Measurements from ENCODE around the gene WASF1.

WASF1 gene

DNA sequence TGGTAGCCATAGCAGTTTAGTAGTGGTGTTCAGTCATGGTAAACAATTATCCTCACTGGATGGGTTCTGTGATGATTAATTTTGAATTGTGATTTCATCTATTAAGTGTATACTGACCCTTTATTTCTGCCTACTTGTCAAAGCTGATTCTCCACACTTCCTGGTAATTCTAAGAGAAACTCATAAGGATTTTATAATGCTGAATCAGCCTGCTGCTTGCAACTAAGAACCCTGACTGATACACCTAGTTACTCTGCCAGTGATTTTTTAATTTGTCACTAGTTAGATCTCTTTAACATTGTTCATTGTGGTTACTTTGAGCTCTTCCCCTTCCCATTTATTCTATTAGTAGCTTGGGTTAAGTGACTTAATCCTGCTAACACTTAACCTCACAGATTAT is 9.3 kb upstream of the WASF1 start:
- Histone ChIP-seq H3K4me3 (no peak overlapping the region), H3K4me1 (no peaks in the 10 kb centered on the region; the same call in 1 of the 2 replicates), H3K9me3 (no peaks in the 10 kb centered on the region), H3K27me3 (ENCODE audit: low read depth) (no peaks in the 10 kb centered on the region), H3K36me3 (replicated peaks) (peaks cover 2% of the 10 kb centered on the region; the same call in 1 of the 2 replicates)
- no peak for DNase-seq (ENCODE audit: low spot score in 2 of 2)
- in situ Hi-C loops (cut with MboI; ENCODE audit: low sequenced_read_pairs) = no loop called here

DNA sequence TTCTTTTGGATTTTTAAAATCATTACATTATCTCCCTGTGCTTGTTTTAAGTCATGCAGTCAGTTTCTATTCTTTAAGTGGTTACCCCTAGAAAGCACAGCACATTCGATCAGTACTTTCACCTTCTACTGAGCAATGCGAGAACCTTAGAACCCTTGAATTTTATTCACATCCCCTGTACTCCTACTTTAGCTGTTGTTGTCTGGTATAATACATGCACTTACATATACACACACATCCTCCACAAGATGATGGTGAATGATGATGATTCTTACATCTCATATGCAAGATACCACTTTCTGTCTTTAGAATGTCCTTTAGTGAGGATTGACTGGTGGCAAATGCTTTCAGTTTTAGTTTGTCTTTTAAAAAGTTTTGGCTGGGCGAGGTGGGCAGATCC is 6.4 kb upstream of the WASF1 start:
- no peaks in the 10 kb centered on the region for H3K9me3 ChIP-seq
- H3K4me1 ChIP-seq = peaks cover 18% of the 10 kb centered on the region
- DNase-seq (ENCODE audit: low spot score in 2 of 2) = no peak
- H3K36me3 ChIP-seq (replicated peaks) = no peaks in the 10 kb centered on the region
- H3K27me3 ChIP-seq (ENCODE audit: low read depth) = no peaks in the 10 kb centered on the region
- in situ Hi-C loops (cut with MboI; ENCODE audit: low sequenced_read_pairs) = no loop called here
- no peak overlapping the region for H3K4me3 ChIP-seq

DNA sequence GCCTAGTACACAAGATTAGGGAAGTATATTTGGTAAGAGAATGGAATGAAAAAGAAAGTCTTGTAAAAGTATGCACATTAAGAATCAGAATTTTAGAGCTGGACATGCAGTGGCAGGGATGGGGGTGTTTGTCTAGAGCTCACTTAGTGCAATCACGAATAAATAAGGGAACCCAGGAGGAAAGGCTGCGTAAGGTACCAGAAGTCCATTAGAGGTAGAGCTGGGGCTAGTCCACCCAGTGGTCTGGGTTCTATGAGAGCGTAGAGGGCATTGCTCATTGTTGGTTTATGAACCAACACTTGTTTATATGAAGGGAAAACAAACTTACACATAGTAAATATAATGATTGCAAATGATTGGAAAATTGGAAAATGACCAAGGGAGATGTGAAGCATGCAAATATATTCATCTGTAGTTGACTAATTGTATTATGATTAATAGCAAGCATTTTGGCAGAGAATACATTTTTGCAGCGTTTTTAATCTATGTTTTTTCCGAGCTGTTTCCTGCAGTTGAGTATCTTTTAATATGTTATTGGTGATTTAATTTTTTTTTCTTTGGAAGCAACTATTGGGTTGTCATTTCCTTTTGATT is 3.9 kb upstream of the WASF1 start:
- Histone ChIP-seq H3K4me3 (no peak overlapping the region), H3K36me3 (replicated peaks) (no peaks in the 10 kb centered on the region), H3K9me3 (no peaks in the 10 kb centered on the region), H3K27me3 (ENCODE audit: low read depth) (no peaks in the 10 kb centered on the region), H3K4me1 (peaks cover 18% of the 10 kb centered on the region)
- DNase-seq (ENCODE audit: low spot score in 2 of 2) = no peak
- in situ Hi-C loops (cut with MboI; ENCODE audit: low sequenced_read_pairs) = no loop called here

- no peak for DNase-seq (ENCODE audit: low spot score in 2 of 2)
- H3K9me3 ChIP-seq = no peaks in the 10 kb centered on the region
- peaks cover 26% of the 10 kb centered on the region for H3K4me1 ChIP-seq
- in situ Hi-C loops (cut with MboI; ENCODE audit: low sequenced_read_pairs) = no loop called here
- no peaks in the 10 kb centered on the region for H3K27me3 ChIP-seq (ENCODE audit: low read depth)
- peak overlapping the region; percentile 65 for H3K4me3 ChIP-seq
- H3K36me3 ChIP-seq (replicated peaks) = no peaks in the 10 kb centered on the region
Measured at GRCh38 chr6:110181131-110182030, 1.9 kb upstream of the WASF1 start.

DNA sequence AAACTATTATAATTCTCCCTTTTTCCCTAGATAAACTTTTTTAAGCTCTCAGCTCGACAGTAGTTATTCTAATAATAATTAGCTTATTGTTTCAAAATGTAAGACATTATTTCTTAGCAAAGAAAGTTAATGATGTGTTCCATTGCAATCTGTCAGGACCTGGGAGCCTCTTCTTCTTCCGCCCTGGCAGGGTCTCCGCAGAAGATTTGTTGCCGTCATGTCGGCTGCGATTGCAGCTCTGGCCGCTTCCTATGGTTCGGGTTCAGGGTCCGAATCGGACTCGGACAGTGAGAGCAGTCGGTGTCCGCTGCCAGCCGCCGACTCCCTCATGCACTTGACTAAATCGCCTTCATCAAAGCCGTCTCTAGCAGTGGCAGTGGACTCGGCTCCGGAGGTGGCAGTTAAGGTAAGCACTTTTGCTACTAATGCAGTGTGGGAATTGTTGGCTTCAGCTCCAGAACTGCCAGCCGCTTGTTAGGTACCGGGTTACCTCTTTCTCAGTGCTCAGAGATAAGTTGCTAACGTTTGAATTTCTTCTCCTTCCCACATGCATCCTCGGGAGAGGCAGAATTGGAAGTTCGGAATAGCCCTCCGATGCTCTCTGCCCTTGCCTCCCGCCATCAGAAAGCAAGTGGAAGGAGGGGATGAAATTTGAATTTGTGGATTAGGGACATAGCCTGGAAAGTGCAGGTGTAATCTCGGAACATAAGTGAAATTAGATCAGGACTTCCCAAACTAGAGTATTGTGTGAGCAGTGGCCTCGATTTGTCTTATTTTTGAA is 948 bp upstream of the WASF1 start, which contains the start of gene CDC40:
Gene CDC40 (plus strand): TSS at position 200 of the 781 bp plus-strand sequence. CDS start 18 bp downstream, at position 218.
- in situ Hi-C loops (cut with MboI; ENCODE audit: low sequenced_read_pairs) = no loop called here
- Histone ChIP-seq H3K9me3 (no peaks in the 10 kb centered on the region), H3K4me3 (peak within 1 kb of the TSS; percentile 65), H3K27me3 (ENCODE audit: low read depth) (no peaks in the 10 kb centered on the region), H3K4me1 (peaks cover 26% of the 10 kb centered on the region), H3K36me3 (replicated peaks) (no peaks in the 10 kb centered on the region)
- DNase-seq (ENCODE audit: low spot score in 2 of 2) = peak in 1 of 2 experiments; percentile 70

DNA sequence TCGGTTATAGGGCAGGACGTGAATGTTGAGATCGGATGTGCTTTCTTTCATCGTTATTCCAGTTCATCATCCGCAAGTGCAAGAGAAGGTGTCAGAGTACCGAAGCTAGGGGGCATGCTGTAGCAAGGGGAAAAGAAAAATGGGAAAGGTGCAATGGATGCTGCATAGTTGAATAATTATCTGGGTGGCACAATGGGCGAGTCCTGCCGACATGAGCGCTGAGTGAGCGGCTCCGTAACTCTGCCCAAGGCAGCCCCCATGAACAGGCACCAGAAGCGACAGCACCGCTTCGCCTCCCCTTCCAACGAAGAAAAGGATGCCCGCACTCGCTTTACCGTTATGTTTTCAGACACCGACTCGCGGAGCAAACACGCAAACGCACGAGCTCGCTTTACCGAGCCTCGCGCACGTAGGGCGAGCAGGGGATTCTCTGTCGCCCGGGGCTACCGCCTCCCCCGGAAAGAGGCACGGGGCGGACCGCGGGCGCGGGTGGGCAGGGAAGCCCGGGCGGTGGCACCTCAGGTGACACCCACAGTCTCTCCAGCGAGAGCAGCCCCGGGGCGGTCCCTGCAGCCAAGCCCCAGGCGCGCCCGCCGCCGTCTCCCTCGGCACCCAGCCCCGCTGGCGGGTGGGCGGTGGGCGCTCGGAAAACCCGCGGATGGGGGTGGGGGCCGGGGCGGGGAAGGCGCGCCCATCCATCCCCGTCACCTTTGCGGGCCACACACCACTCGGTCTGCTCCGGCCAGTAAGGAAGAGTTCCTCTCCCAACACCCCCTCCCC is 654 bp downstream of the WASF1 start:
- Histone ChIP-seq H3K27me3 (ENCODE audit: low read depth) (no peaks in the 10 kb centered on the region), H3K9me3 (no peaks in the 10 kb centered on the region), H3K4me1 (peaks cover 28% of the 10 kb centered on the region), H3K4me3 (peak overlapping the region; percentile 65), H3K36me3 (replicated peaks) (no peaks in the 10 kb centered on the region)
- in situ Hi-C loops (cut with MboI; ENCODE audit: low sequenced_read_pairs) = no loop called here
- peak; percentile 67 to 82 for DNase-seq (ENCODE audit: low spot score in 2 of 2)

- DNase-seq (ENCODE audit: low spot score in 2 of 2) = peak in 1 of 2 experiments; percentile 24
- H3K4me3 ChIP-seq = no peak overlapping the region
- no peaks in the 10 kb centered on the region; the same call in 1 of the 2 replicates for H3K36me3 ChIP-seq (replicated peaks)
- H3K27me3 ChIP-seq (ENCODE audit: low read depth) = no peaks in the 10 kb centered on the region
- in situ Hi-C loops (cut with MboI; ENCODE audit: low sequenced_read_pairs) = no loop called here
- H3K4me1 ChIP-seq = peaks cover 36% of the 10 kb centered on the region
- H3K9me3 ChIP-seq = no peaks in the 10 kb centered on the region
Measured at GRCh38 chr6:110173506-110174132, 5.9 kb downstream of the WASF1 start.

DNA sequence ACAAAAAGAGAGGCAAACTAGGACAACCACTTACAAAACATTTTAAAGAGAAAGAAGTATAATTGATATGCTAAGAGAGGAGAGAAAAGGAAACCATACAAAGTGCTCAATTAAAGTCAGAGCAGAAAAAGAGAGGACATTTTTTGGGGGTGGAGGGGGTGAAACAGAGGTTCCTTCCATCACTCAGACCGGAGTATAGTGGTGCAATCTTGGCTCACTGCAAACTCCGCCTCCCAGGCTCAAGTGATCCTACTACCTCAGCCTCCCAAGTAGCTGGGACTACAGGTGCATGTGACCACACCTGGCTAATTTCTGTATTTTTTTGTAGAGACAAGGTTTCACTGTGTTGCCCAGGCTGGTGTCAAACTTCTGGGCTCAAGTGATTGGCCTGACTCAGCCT is 9.4 kb downstream of the WASF1 start:
- in situ Hi-C loops (cut with MboI; ENCODE audit: low sequenced_read_pairs) = no loop called here
- H3K36me3 ChIP-seq (replicated peaks) = no peaks in the 10 kb centered on the region; the same call in 1 of the 2 replicates
- H3K4me3 ChIP-seq = no peak overlapping the region
- H3K9me3 ChIP-seq = no peaks in the 10 kb centered on the region
- no peaks in the 10 kb centered on the region for H3K27me3 ChIP-seq (ENCODE audit: low read depth)
- no peak for DNase-seq (ENCODE audit: low spot score in 2 of 2)
- peaks cover 28% of the 10 kb centered on the region for H3K4me1 ChIP-seq

DNA sequence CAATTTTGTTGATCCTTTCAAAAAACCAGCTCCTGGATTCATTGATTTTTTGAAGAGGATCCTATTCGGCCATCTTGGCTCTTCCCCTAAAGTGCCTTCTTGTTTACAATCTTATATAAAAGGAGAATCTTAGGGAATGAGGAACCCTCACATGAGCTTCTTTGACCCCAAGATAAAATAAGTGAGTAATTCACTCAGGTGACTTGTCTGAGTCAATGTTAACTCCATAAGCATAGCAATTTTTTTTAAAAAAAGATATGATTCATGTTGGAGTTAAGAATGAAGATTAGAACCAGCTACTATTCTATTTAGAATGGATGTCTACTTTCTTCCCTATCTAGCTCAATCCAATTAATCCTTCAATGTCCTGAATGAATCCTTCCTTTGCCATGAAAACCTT is 21.0 kb downstream of the WASF1 start:
- no peaks in the 10 kb centered on the region for H3K27me3 ChIP-seq (ENCODE audit: low read depth)
- in situ Hi-C loops (cut with MboI; ENCODE audit: low sequenced_read_pairs) = no loop called here
- peaks cover 4% of the 10 kb centered on the region; the same call in 1 of the 2 replicates for H3K9me3 ChIP-seq
- DNase-seq (ENCODE audit: low spot score in 2 of 2) = no peak
- H3K4me1 ChIP-seq = no peaks in the 10 kb centered on the region
- peaks cover 4% of the 10 kb centered on the region; the same call in 1 of the 2 replicates for H3K36me3 ChIP-seq (replicated peaks)
- no peak overlapping the region for H3K4me3 ChIP-seq

- H3K4me3 ChIP-seq = no peak overlapping the region
- in situ Hi-C loops (cut with MboI; ENCODE audit: low sequenced_read_pairs) = no loop called here
- H3K27me3 ChIP-seq (ENCODE audit: low read depth) = no peaks in the 10 kb centered on the region
- H3K36me3 ChIP-seq (replicated peaks) = no peaks in the 10 kb centered on the region
- no peaks in the 10 kb centered on the region for H3K4me1 ChIP-seq
- no peak for DNase-seq (ENCODE audit: low spot score in 2 of 2)
- H3K9me3 ChIP-seq = no peaks in the 10 kb centered on the region
Measured at GRCh38 chr6:110147870-110148269, 31.6 kb downstream of the WASF1 start.

GRCh38 chr6:110140650-110141049 is 38.8 kb downstream of the WASF1 start:
- Histone ChIP-seq H3K27me3 (ENCODE audit: low read depth) (no peaks in the 10 kb centered on the region), H3K4me1 (no peaks in the 10 kb centered on the region), H3K9me3 (peaks cover 6% of the 10 kb centered on the region; the same call in 1 of the 2 replicates), H3K36me3 (replicated peaks) (no peaks in the 10 kb centered on the region), H3K4me3 (no peak overlapping the region)
- DNase-seq (ENCODE audit: low spot score in 2 of 2) = no peak
- in situ Hi-C loops (cut with MboI; ENCODE audit: low sequenced_read_pairs) = no loop called here

DNA sequence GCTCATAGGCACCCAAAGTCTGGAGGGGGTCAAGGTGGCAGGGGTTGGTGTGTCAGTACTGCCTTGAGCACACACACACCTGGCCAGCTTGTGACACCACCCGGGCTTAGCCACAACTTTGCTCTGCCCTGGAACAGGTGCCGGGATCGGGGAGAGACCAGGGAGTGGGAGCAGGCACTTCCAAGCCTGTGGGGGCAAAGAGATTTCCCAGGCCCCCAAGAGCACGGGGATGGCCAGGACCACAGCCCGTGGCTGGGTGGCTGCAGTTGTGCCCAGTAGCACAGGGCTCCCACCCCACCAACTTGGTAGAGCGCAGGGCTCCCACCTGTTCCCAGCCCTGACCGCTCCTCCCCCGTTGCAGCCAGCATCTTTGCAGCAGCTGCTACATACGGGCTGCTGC is 40.4 kb downstream of the WASF1 start:
- H3K4me1 ChIP-seq = no peaks in the 10 kb centered on the region
- DNase-seq (ENCODE audit: low spot score in 2 of 2) = no peak
- H3K36me3 ChIP-seq (replicated peaks) = no peaks in the 10 kb centered on the region
- in situ Hi-C loops (cut with MboI; ENCODE audit: low sequenced_read_pairs) = no loop called here
- H3K9me3 ChIP-seq = peaks cover 6% of the 10 kb centered on the region; the same call in 1 of the 2 replicates
- no peak overlapping the region for H3K4me3 ChIP-seq
- H3K27me3 ChIP-seq (ENCODE audit: low read depth) = no peaks in the 10 kb centered on the region

All from HAP-1 (cell line).